Measurements from ENCODE around the gene ZNF281. TPM values are rescaled to one million over a fixed set of nuclear protein-coding genes. Genes with fewer than 3 reads are reported as not detected.

Gene ZNF281
- total RNA-seq, 4 donors from 2014 or later, result 10.4 to 14.1 (median 12.4) TPM

DNA sequence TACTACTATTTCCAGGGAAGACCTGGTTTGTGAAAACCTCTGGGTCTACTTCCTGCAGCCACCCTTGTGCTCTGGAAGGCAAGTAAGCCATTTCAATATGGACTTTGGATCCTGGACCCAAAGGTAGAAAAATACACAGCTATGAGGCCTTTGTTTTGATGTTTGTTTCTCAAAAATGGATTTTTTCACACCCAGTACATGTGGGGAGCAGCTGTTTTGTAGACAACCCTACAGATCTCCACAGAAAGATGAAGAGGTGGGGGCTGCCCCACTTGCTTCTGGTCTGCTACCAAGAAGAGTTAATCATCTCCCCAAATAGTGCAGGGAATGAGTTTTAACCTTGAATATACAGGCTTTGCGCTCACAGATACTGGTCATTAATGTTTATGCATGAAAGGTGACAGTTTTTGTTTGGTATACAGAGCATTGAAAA lies 29.2 kb downstream of the ZNF281 start:
- DNase-seq (ENCODE audit: extremely low spot score), result no peak
- WGBS, result 95% methylated on average over 1 of the region's 1 CpG
- TF ChIP-seq POLR2AphosphoS5 (IDR thresholded peaks at IDR 0.05) (no peak), POLR2A (IDR thresholded peaks at IDR 0.05; ENCODE audit: low read depth) (no peak), EP300 (IDR thresholded peaks at IDR 0.05) (no peak)
- TF ChIP-seq, protein P1, sequence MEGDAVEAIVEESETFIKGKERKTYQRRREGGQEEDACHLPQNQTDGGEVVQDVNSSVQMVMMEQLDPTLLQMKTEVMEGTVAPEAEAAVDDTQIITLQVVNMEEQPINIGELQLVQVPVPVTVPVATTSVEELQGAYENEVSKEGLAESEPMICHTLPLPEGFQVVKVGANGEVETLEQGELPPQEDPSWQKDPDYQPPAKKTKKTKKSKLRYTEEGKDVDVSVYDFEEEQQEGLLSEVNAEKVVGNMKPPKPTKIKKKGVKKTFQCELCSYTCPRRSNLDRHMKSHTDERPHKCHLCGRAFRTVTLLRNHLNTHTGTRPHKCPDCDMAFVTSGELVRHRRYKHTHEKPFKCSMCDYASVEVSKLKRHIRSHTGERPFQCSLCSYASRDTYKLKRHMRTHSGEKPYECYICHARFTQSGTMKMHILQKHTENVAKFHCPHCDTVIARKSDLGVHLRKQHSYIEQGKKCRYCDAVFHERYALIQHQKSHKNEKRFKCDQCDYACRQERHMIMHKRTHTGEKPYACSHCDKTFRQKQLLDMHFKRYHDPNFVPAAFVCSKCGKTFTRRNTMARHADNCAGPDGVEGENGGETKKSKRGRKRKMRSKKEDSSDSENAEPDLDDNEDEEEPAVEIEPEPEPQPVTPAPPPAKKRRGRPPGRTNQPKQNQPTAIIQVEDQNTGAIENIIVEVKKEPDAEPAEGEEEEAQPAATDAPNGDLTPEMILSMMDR (IDR thresholded peaks at IDR 0.05), result no peak
- intact Hi-C loops (cut with DNase I), result no loop called here
- no peak overlapping the region for H3K27ac ChIP-seq (replicated peaks in 1 of 4)
- no peaks in the 10 kb centered on the region for H3K27me3 ChIP-seq
- H3K9me3 ChIP-seq, result no peaks in the 10 kb centered on the region
- H3K4me3 ChIP-seq, result no peak overlapping the region
- H3K4me1 ChIP-seq, result peaks cover 0 to 16% (median 10%) of the 10 kb centered on the region in 4 donors
- H3K36me3 ChIP-seq, result no peaks in the 10 kb centered on the region

DNA sequence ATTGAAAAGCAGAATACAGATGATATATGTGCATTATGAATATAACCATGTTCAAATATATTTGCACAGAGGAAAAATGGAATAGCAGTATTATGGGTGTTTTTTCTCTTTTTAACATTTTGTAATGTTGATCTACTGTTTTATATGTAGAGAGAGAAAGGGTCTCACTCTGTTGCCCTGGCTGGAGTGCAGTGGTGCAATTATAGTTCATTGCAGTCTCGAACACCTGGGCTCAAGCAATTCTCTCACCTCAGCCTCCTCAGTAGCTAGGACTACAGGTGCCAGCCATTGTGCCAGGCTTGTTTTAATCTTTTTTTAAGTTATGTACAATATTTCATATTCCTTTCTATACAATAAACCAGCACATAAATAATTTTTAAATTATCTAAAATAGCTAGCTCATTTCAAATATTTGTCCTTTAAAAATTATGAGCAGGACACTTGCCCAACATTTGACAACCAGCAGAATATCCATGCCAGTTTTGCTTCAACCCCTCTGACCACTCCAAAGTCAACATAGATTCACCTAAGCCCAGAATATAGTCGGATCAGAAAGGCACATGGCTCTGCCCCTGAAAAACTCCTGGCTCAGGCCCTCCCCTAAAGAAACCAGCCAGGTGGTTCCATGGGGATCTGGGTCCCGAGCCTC lies 29.8 kb downstream of the ZNF281 start:
- Histone ChIP-seq H3K27ac (replicated peaks in 1 of 4) (no peak overlapping the region), H3K9me3 (no peaks in the 10 kb centered on the region), H3K4me3 (no peak overlapping the region), H3K36me3 (no peaks in the 10 kb centered on the region), H3K4me1 (peaks cover 0 to 16% (median 10%) of the 10 kb centered on the region in 4 donors), H3K27me3 (no peaks in the 10 kb centered on the region)
- TF ChIP-seq POLR2AphosphoS5 (IDR thresholded peaks at IDR 0.05) (no peak), EP300 (IDR thresholded peaks at IDR 0.05) (no peak), POLR2A (IDR thresholded peaks at IDR 0.05; ENCODE audit: low read depth) (no peak)
- TF ChIP-seq, protein P1 (IDR thresholded peaks at IDR 0.05), result no peak
- DNase-seq (ENCODE audit: extremely low spot score), result no peak
- intact Hi-C loops (cut with DNase I), result no loop called here
- WGBS, result 86% methylated on average over 3 of the region's 3 CpGs

DNA sequence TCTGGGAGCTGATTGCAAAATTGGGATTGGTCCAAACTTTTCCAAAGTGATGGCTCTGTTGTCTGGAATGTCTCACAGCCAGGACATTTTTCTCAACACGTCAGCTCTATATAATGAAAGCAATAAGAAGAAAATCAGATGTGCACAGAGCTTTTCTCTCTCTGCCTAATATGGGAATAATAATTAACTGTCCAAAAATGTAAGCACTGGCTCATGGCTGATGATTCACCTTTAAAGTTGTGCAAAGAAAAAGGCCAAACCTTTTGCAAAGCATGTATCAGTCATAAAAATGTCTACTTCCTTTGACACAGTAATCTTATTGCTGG lies 30.4 kb downstream of the ZNF281 start:
- no peak for DNase-seq (ENCODE audit: extremely low spot score)
- H3K27ac ChIP-seq (replicated peaks in 1 of 4), result no peak overlapping the region
- peaks cover 0 to 16% (median 10%) of the 10 kb centered on the region in 4 donors for H3K4me1 ChIP-seq
- H3K4me3 ChIP-seq, result no peak overlapping the region
- no peaks in the 10 kb centered on the region for H3K9me3 ChIP-seq
- no peak for TF ChIP-seq POLR2A (IDR thresholded peaks at IDR 0.05; ENCODE audit: low read depth)
- TF ChIP-seq, protein P1 (IDR thresholded peaks at IDR 0.05), result no peak
- peak in 1 of 2 donors; percentile 40 for TF ChIP-seq POLR2AphosphoS5 (IDR thresholded peaks at IDR 0.05)
- intact Hi-C loops (cut with DNase I), result no loop called here
- 29% methylated on average over 1 of the region's 1 CpG for WGBS
- no peaks in the 10 kb centered on the region for H3K36me3 ChIP-seq
- no peaks in the 10 kb centered on the region for H3K27me3 ChIP-seq

DNA sequence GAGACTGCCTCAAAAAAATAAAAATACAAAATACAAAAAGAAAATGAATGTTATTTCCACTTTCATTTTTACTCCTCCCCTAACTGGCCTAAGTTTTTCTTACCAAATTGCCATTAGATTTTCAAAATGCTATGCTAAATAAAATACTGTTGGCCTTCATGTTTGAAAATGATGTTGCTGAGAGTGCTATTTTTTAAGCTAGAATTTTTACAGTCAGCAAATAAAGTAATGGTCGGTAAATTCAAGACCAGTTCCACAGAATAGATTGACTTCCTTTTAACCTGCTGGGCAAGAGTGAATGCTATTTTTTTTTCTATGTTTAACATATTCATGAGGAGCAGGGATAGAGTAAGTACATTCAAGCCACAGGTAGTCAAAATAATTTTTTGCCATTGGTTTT lies 31.7 kb downstream of the ZNF281 start:
- Histone ChIP-seq H3K4me3 (no peak overlapping the region), H3K9me3 (no peaks in the 10 kb centered on the region), H3K27me3 (no peaks in the 10 kb centered on the region), H3K36me3 (no peaks in the 10 kb centered on the region), H3K4me1 (peaks cover 0 to 16% (median 10%) of the 10 kb centered on the region in 4 donors), H3K27ac (replicated peaks in 1 of 4) (no peak overlapping the region)
- WGBS, result 82% methylated on average over 1 of the region's 1 CpG
- TF ChIP-seq EP300 (IDR thresholded peaks at IDR 0.05), result no peak
- no peak for TF ChIP-seq POLR2A (IDR thresholded peaks at IDR 0.05; ENCODE audit: low read depth)
- no peak for TF ChIP-seq POLR2AphosphoS5 (IDR thresholded peaks at IDR 0.05)
- TF ChIP-seq, protein P1 (IDR thresholded peaks at IDR 0.05), result no peak
- intact Hi-C loops (cut with DNase I), result no loop called here
- DNase-seq (ENCODE audit: extremely low spot score), result no peak

DNA sequence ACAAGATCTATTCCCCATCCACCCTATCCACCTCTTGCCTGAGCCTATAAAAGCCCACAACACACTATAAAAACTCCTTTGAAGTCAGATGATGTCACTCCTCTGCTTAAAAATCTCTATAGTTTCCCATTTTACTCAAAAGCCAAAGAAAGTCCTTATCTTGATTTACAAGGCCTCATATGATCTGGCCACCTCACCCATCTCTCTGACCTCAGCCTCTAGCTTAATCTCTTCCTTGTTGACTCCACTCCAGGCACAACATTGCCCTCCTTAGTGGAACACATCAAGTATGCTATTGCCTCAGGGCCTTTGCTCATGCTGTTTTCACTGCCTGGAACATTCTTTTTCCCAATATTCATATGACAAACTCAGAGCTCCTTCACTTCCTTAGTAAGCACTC lies 33.3 kb downstream of the ZNF281 start:
- H3K27ac ChIP-seq (replicated peaks in 1 of 4), result no peak overlapping the region
- no peaks in the 10 kb centered on the region for H3K36me3 ChIP-seq
- H3K27me3 ChIP-seq, result no peaks in the 10 kb centered on the region
- H3K9me3 ChIP-seq, result no peaks in the 10 kb centered on the region
- H3K4me3 ChIP-seq, result no peak overlapping the region
- intact Hi-C loops (cut with DNase I), result no loop called here
- H3K4me1 ChIP-seq, result peaks cover 0 to 16% (median 10%) of the 10 kb centered on the region in 4 donors
- TF ChIP-seq EP300 (IDR thresholded peaks at IDR 0.05), result no peak
- TF ChIP-seq, protein P1 (IDR thresholded peaks at IDR 0.05), result no peak
- no peak for TF ChIP-seq POLR2AphosphoS5 (IDR thresholded peaks at IDR 0.05)
- no peak for TF ChIP-seq POLR2A (IDR thresholded peaks at IDR 0.05; ENCODE audit: low read depth)
- no peak for DNase-seq (ENCODE audit: extremely low spot score)

Data from esophagus muscularis mucosa (tissue), 4 donors.